ENCODE data around the gene GIGYF1.
"Not testable (repeated sequence)": the region's sequence is repeated elsewhere in the genome, so short reads cannot be mapped to it uniquely, and the experiment has no call there.

Gene GIGYF1

GRCh38 chr7:100720279-100720670, 26.2 kb upstream of the GIGYF1 start, which contains the start of gene EPO:
EPO (plus strand) TSS chr7:100720468; CDS start chr7:100720981, 513 bp downstream.
- no peak for TF ChIP-seq CTCF (IDR thresholded peaks at IDR 0.05; ENCODE audit: low read depth, low read length)
- DNase-seq (ENCODE audit: extremely low read depth, low read depth) = no peak

- TF ChIP-seq CTCF (IDR thresholded peaks at IDR 0.05; ENCODE audit: low read depth, low read length) = peak; percentile 66
- DNase-seq (ENCODE audit: extremely low read depth, low read depth) = no peak
Measured at GRCh38 chr7:100719523-100720278, 25.7 kb upstream of the GIGYF1 start.

- DNase-seq (ENCODE audit: extremely low read depth, low read depth) = not testable (repeated sequence)
Measured at GRCh38 chr7:100717073-100717472, 23.0 kb upstream of the GIGYF1 start.

GRCh38 chr7:100714725-100715124, 20.7 kb upstream of the GIGYF1 start:
- DNase-seq (ENCODE audit: extremely low read depth, low read depth) = no peak

GRCh38 chr7:100711369-100711768, 17.3 kb upstream of the GIGYF1 start:
- DNase-seq (ENCODE audit: extremely low read depth, low read depth) = no peak
- no peak for TF ChIP-seq CTCF (IDR thresholded peaks at IDR 0.05; ENCODE audit: low read depth, low read length)

More at GRCh38 chr7:100714725-100715124, 20.7 kb upstream of the GIGYF1 start:
- no peak for TF ChIP-seq CTCF (IDR thresholded peaks at IDR 0.05; ENCODE audit: low read depth, low read length)

GRCh38 chr7:100710452-100710851, 16.4 kb upstream of the GIGYF1 start:
- no peak for TF ChIP-seq CTCF (IDR thresholded peaks at IDR 0.05; ENCODE audit: low read depth, low read length)
- DNase-seq (ENCODE audit: extremely low read depth, low read depth) = no peak

GRCh38 chr7:100708395-100708794, 14.3 kb upstream of the GIGYF1 start:
- no peak for DNase-seq (ENCODE audit: extremely low read depth, low read depth)
- TF ChIP-seq CTCF (IDR thresholded peaks at IDR 0.05; ENCODE audit: low read depth, low read length) = no peak

Data from AG09319 (cell line).